A673 (cell line): ENCODE data around the gene KCMF1. TPM values are rescaled to one million over a fixed set of nuclear protein-coding genes. Genes with fewer than 3 reads are reported as not detected.

Experiments used
- BruUV-seq: library from RNA; stranded (reverse); fragments of 400-500 nt; replicated peaks from 2 replicates; lab custom pipeline; 2021; lab: Mats Ljungman, UMichigan
- CTCF ChIA-PET: fragments of 300-600 bp; sonication (Branson Sonifier 250); formaldehyde crosslinking; loops from one replicate; lab custom pipeline; 2022; ENCODE audit warnings: antibody characterized with exemption; lab: Charles Lee
- POLR2A ChIA-PET: fragments of 300-600 bp; sonication (Branson Sonifier 250); formaldehyde crosslinking; loops from one replicate; lab custom pipeline; 2022; ENCODE audit warnings: antibody characterized with exemption; ENCODE audit not compliant: low non-redundant PET; lab: Charles Lee
- DNase-seq: peaks from one replicate; pipeline ENCODE4 v3.0.0-alpha.2; 2015; ENCODE audit warnings: low spot score
- H3K27ac ChIP-seq: fragments of 200-600 bp; sonication (generic); 2 replicates; pipeline ENCODE4 v1.5.1; 2016; ENCODE audit warnings: mixed run types, low read depth, mild to moderate bottlenecking, mixed read lengths, antibody characterized with exemption, low read length; ENCODE audit not compliant: poor library complexity, severe bottlenecking
- H3K27me3 ChIP-seq: fragments of 200-600 bp; sonication (generic); replicated peaks from 2 replicates; pipeline ENCODE4 v1.6.1; 2017; ENCODE audit warnings: mixed run types, low read depth, mild to moderate bottlenecking, mixed read lengths, antibody characterized with exemption, low read length; ENCODE audit not compliant: insufficient read depth, poor library complexity
- H3K36me3 ChIP-seq: fragments of 200-600 bp; sonication (generic); 2 replicates; pipeline ENCODE4 v1.6.1; 2016; ENCODE audit warnings: mixed run types, mild to moderate bottlenecking, mixed read lengths, antibody characterized with exemption, low read length; ENCODE audit not compliant: insufficient read depth, poor library complexity, severe bottlenecking
- H3K4me1 ChIP-seq: fragments of 200-600 bp; sonication (generic); 2 replicates; pipeline ENCODE4 v1.6.1; 2017; ENCODE audit warnings: mixed run types, mild to moderate bottlenecking, mixed read lengths, antibody characterized with exemption, low read length; ENCODE audit not compliant: insufficient read depth, poor library complexity, severe bottlenecking
- H3K4me3 ChIP-seq: fragments of 200-600 bp; sonication (generic); 2 replicates; pipeline ENCODE4 v1.5.1; 2016; ENCODE audit warnings: low read depth, mixed run types, mild to moderate bottlenecking, mixed read lengths, low read length; ENCODE audit not compliant: poor library complexity, severe bottlenecking
- H3K9me3 ChIP-seq: fragments of 200-600 bp; sonication (generic); 2 replicates; pipeline ENCODE4 v1.6.1; 2016; ENCODE audit warnings: mixed run types, low read depth, mild to moderate bottlenecking, mixed read lengths, antibody characterized with exemption, low read length; ENCODE audit not compliant: poor library complexity, severe bottlenecking
- CTCF ChIP-seq: fragments of 300-800, 200-600 bp; sonication (generic); conservative IDR thresholded peaks from 2 replicates; pipeline ENCODE4 v1.5.1; 2017; ENCODE audit warnings: low read depth, mild to moderate bottlenecking, antibody characterized with exemption, low read length, moderate library complexity, mixed read lengths
- EZH2 ChIP-seq: fragments of 200-600 bp; sonication (generic); IDR thresholded peaks from 2 replicates; pipeline ENCODE4 v1.6.1; 2017; ENCODE audit warnings: borderline replicate concordance, low read depth, mild to moderate bottlenecking, mixed read lengths, antibody characterized with exemption, low read length; ENCODE audit not compliant: poor library complexity, severe bottlenecking
- intact Hi-C: fragments of 100-400 bp; cut with micrococcal nuclease; formaldehyde crosslinking; loops from one replicate; pipeline ENCODE4 v1.10.0; 2022; ENCODE audit not compliant: unreplicated experiment
- total RNA-seq: library from RNA; stranded (reverse); gene quantifications from 2 replicates; pipeline ENCODE4 v1.2.3, GENCODE V29; 2021

Gene KCMF1
- total RNA-seq, 1 experiment from 2014 or later, result 110 TPM

- H3K9me3 ChIP-seq, result no peaks in the 10 kb centered on the region
- TF ChIP-seq CTCF (no peak), EZH2 (no peak)
- H3K4me1 ChIP-seq, result peaks cover 4% of the 10 kb centered on the region
- BruUV-seq, result no TSS peak
- H3K27ac ChIP-seq, result peak overlapping the region; percentile 89
- no peaks in the 10 kb centered on the region for H3K27me3 ChIP-seq
- DNase-seq, result no peak
- intact Hi-C loops, result no loop called here
- no peaks in the 10 kb centered on the region for H3K36me3 ChIP-seq
- ChIA-PET POLR2A (interaction anchor here (0.7 kb wide), 1 partner anchor 242 kb away, joined by 3 read pairs; no protein-coding TSS in a partner anchor), CTCF (no interaction called here)
- H3K4me3 ChIP-seq, result peak overlapping the region; percentile 97
Observed at GRCh38 chr2:84972932-84973331, 2.0 kb downstream of the KCMF1 start.

- POLR2A ChIA-PET, result no interaction called here
- Histone ChIP-seq H3K36me3 (no peaks in the 10 kb centered on the region), H3K4me3 (no peak overlapping the region), H3K4me1 (peaks cover 9% of the 10 kb centered on the region), H3K27ac (no peak overlapping the region), H3K9me3 (no peaks in the 10 kb centered on the region), H3K27me3 (no peaks in the 10 kb centered on the region)
- CTCF ChIA-PET, result no interaction called here
- intact Hi-C loops, result no loop called here
- BruUV-seq, result no TSS peak
- no peak for TF ChIP-seq CTCF
- no peak for TF ChIP-seq EZH2
- no peak for DNase-seq
Observed at GRCh38 chr2:84980263-84980983, 9.5 kb downstream of the KCMF1 start.

GRCh38 chr2:84986018-84986417 is 15.1 kb downstream of the KCMF1 start:
- Histone ChIP-seq H3K4me3 (no peak overlapping the region), H3K27ac (no peak overlapping the region), H3K36me3 (no peaks in the 10 kb centered on the region), H3K9me3 (no peaks in the 10 kb centered on the region), H3K27me3 (no peaks in the 10 kb centered on the region), H3K4me1 (peaks cover 5% of the 10 kb centered on the region)
- POLR2A ChIA-PET, result no interaction called here
- intact Hi-C loops, result no loop called here
- TF ChIP-seq EZH2 (no peak), CTCF (no peak)
- CTCF ChIA-PET, result no interaction called here
- BruUV-seq, result no TSS peak
- DNase-seq, result no peak
